Sigmoid colon (tissue), 4 donors: ENCODE data around the gene SYTL2.

Experiments
- CTCF ChIP-seq, 4 experiments: fragments of 450-650 bp in 3 of 4; fragments of 200-600 bp in 1 of 4; IDR thresholded peaks; one replicate each; pipeline ENCODE4 v1.5.1; 2016 to 2019; ENCODE audit warnings: antibody characterized with exemption in 4 of 4, mild to moderate bottlenecking in 3 of 4, moderate library complexity in 2 of 4
- POLR2A ChIP-seq, 2 donors: fragments of 450-650 bp; IDR thresholded peaks; one replicate each; pipeline ENCODE4 v1.6.1; 2016; ENCODE audit warnings: antibody characterized with exemption in 2 of 2, mild to moderate bottlenecking in 2 of 2, moderate library complexity in 2 of 2
- POLR2AphosphoS5 ChIP-seq, 4 donors: sonication (generic); formaldehyde crosslinking; IDR thresholded peaks; one replicate each; pipeline ENCODE4 v1.6.1; 2017; ENCODE audit warnings: antibody characterized with exemption in 4 of 4

- TF ChIP-seq CTCF (IDR thresholded peaks at IDR 0.05) (no peak), POLR2A (IDR thresholded peaks at IDR 0.05) (no peak), POLR2AphosphoS5 (IDR thresholded peaks at IDR 0.05) (no peak)
Observed at GRCh38 chr11:85787809-85788760, 22.9 kb downstream of the SYTL2 start.
